ENCODE data around the gene ECM1. TPM values are rescaled to one million over a fixed set of nuclear protein-coding genes. Genes with fewer than 3 reads are reported as not detected.

The ECM1 gene
- total RNA-seq, 6 donors from 2014 or later: 2.2 to 21.1 (median 14.4) TPM

GRCh38 chr1:150553392-150554085 is 45.6 kb downstream of the ECM1 start:
- Histone ChIP-seq H3K9me3 (no peaks in the 10 kb centered on the region), H3K27ac (peak overlapping the region; percentile 73 to 91 (median 88)), H3K4me3 (no peak overlapping the region), H3K4me1 (peaks cover 47 to 62% (median 54%) of the 10 kb centered on the region in 4 donors), H3K27me3 (no peaks in the 10 kb centered on the region), H3K36me3 (peaks cover 0 to 44% (median 17%) of the 10 kb centered on the region in 4 donors)
- TF ChIP-seq POLR2AphosphoS5 (IDR thresholded peaks at IDR 0.05) (no peak), EP300 (IDR thresholded peaks at IDR 0.05) (no peak), POLR2A (IDR thresholded peaks at IDR 0.05) (no peak)
- 87 to 94% methylated on average over 13 to 21 of the region's 23 CpGs for WGBS, 2 donors
- DNase-seq (no peak), ATAC-seq (ENCODE audit: low FRiP score in 2 of 2) (no peak)

- Histone ChIP-seq H3K27ac (peak overlapping the region in 2 of 4 donors; percentile 49 to 89), H3K36me3 (peaks cover 0 to 46% (median 17%) of the 10 kb centered on the region in 4 donors), H3K9me3 (no peaks in the 10 kb centered on the region), H3K4me1 (peaks cover 49 to 63% (median 59%) of the 10 kb centered on the region in 4 donors), H3K27me3 (no peaks in the 10 kb centered on the region), H3K4me3 (no peak overlapping the region)
- 92 to 94% methylated on average over 8 of the region's 8 CpGs for WGBS, 2 donors
- TF ChIP-seq EP300 (IDR thresholded peaks at IDR 0.05): no peak
- no peak for TF ChIP-seq POLR2A (IDR thresholded peaks at IDR 0.05)
- no peak for TF ChIP-seq CTCF (IDR thresholded peaks at IDR 0.05)
- TF ChIP-seq POLR2AphosphoS5 (IDR thresholded peaks at IDR 0.05): no peak
- no peak for DNase-seq
- ATAC-seq (ENCODE audit: low FRiP score in 2 of 2): no peak
Measured at GRCh38 chr1:150554086-150554452, 46.2 kb downstream of the ECM1 start.

- H3K27me3 ChIP-seq: no peaks in the 10 kb centered on the region
- peaks cover 0 to 46% (median 17%) of the 10 kb centered on the region in 4 donors for H3K36me3 ChIP-seq
- H3K9me3 ChIP-seq: no peaks in the 10 kb centered on the region
- no peak for TF ChIP-seq EP300 (IDR thresholded peaks at IDR 0.05)
- no peak for TF ChIP-seq POLR2AphosphoS5 (IDR thresholded peaks at IDR 0.05)
- no peak for TF ChIP-seq CTCF (IDR thresholded peaks at IDR 0.05)
- TF ChIP-seq POLR2A (IDR thresholded peaks at IDR 0.05): no peak
- ATAC-seq (ENCODE audit: low FRiP score in 2 of 2) (no peak), DNase-seq (no peak)
- WGBS, 2 donors: 86 to 96% methylated on average over 18 to 19 of the region's 19 CpGs
- H3K27ac ChIP-seq: peak overlapping the region in 1 of 4 donors; percentile 4
- H3K4me3 ChIP-seq: no peak overlapping the region
- peaks cover 52 to 64% (median 62%) of the 10 kb centered on the region in 4 donors for H3K4me1 ChIP-seq
Measured at GRCh38 chr1:150555198-150555970, 47.5 kb downstream of the ECM1 start.

- Histone ChIP-seq H3K9me3 (no peaks in the 10 kb centered on the region), H3K36me3 (peaks cover 0 to 46% (median 17%) of the 10 kb centered on the region in 4 donors), H3K4me1 (peaks cover 48 to 60% (median 59%) of the 10 kb centered on the region in 4 donors), H3K27me3 (no peaks in the 10 kb centered on the region), H3K4me3 (no peak overlapping the region), H3K27ac (peak overlapping the region in 1 of 4 donors; percentile 17)
- DNase-seq (no peak), ATAC-seq (ENCODE audit: low FRiP score in 2 of 2) (no peak)
- 83 to 86% methylated on average over 14 to 26 of the region's 26 CpGs for WGBS, 2 donors
- TF ChIP-seq EP300 (IDR thresholded peaks at IDR 0.05) (no peak), POLR2AphosphoS5 (IDR thresholded peaks at IDR 0.05) (peak in 1 of 2 donors; percentile 12), CTCF (IDR thresholded peaks at IDR 0.05) (no peak)
Measured at GRCh38 chr1:150555971-150556865, 48.3 kb downstream of the ECM1 start.
